GM12878 (cell line): ENCODE data around the gene RGS6. TPM values are rescaled to one million over a fixed set of nuclear protein-coding genes. Genes with fewer than 3 reads are reported as not detected.

Source experiments
- ATAC-seq: fragments of 200-7000 bp; cut with Tn5 transposase; 3 replicates; pipeline ENCODE4 v1.9.1; 2020; ENCODE audit warnings: mild to moderate bottlenecking, moderate library complexity
- BruUV-seq: library from RNA; stranded (reverse); fragments of 400-500 nt; replicated peaks from 2 replicates; lab custom pipeline; 2021; lab: Mats Ljungman, UMichigan
- CTCF ChIA-PET: fragments of 300-600 bp; sonication (Branson Sonifier 250); formaldehyde crosslinking; extraction: SDS; loops from one replicate; lab custom pipeline; 2021; ENCODE audit warnings: inconsistent platforms; lab: Yijun Ruan, JAX
- POLR2A ChIA-PET: fragments of 350-600 bp; formaldehyde crosslinking; extraction: SDS; loops from one replicate; lab custom pipeline; 2021; ENCODE audit warnings: inconsistent platforms; lab: Charles Lee
- RAD21 ChIA-PET: fragments of 300-600 bp; sonication (Branson Sonifier 250); formaldehyde crosslinking; loops from one replicate; lab custom pipeline; 2023; ENCODE audit warnings: antibody characterized with exemption; ENCODE audit not compliant: unreplicated experiment; lab: Charles Lee
- SMC1A ChIA-PET: fragments of 300-600 bp; sonication (Branson Sonifier 250); formaldehyde crosslinking; loops from one replicate; lab custom pipeline; 2023; ENCODE audit not compliant: unreplicated experiment, uncharacterized antibody; lab: Charles Lee
- DNase-seq: peaks from one replicate; pipeline ENCODE4 v3.0.0-alpha.2; 2011; ENCODE audit warnings: low read depth, low spot score
- FAIRE-seq: peaks from 3 replicates; lab custom pipeline; 2011; peaks lifted over from hg19 to GRCh38; lab: Jason Lieb, UNC
- H2AFZ ChIP-seq: 2 replicates; pipeline ENCODE4 v1.6.0; 2011; ENCODE audit warnings: low read depth, low read length, control low read depth; ENCODE audit not compliant: control insufficient read depth
- H3K27ac ChIP-seq: 2 replicates; pipeline ENCODE4 v1.5.1; 2011; ENCODE audit warnings: control low read depth; ENCODE audit not compliant: control insufficient read depth, insufficient read depth
- H3K27me3 ChIP-seq, 2 experiments: replicated peaks in 1 of 2; 2 replicates each; pipeline versions ENCODE4 v1.6.0 to v1.6.1; 2011; ENCODE audit warnings: low read length in 1 of 2; ENCODE audit not compliant: control insufficient read depth in 2 of 2, insufficient read depth in 2 of 2
- H3K36me3 ChIP-seq, 2 experiments: 2 replicates each; pipeline ENCODE4 v1.5.1; 2011; ENCODE audit warnings: low read length in 1 of 2; ENCODE audit not compliant: control insufficient read depth in 2 of 2, insufficient read depth in 2 of 2
- H3K4me1 ChIP-seq: 2 replicates; pipeline ENCODE4 v1.6.1; 2011; ENCODE audit warnings: mild to moderate bottlenecking, low read length, moderate library complexity, mixed read lengths; ENCODE audit not compliant: control insufficient read depth, insufficient read depth
- H3K4me2 ChIP-seq: 2 replicates; pipeline ENCODE4 v1.6.0; 2011; ENCODE audit warnings: control low read depth; ENCODE audit not compliant: control insufficient read depth, insufficient read depth
- H3K4me3 ChIP-seq: fragments of 200-600 bp; sonication (generic); 2 replicates; pipeline ENCODE4 v1.5.1; 2016
- H3K79me2 ChIP-seq: 2 replicates; pipeline ENCODE4 v1.6.0; 2011; ENCODE audit warnings: low read length; ENCODE audit not compliant: control insufficient read depth, insufficient read depth
- H3K9ac ChIP-seq: 2 replicates; pipeline ENCODE4 v1.8.0; 2011; ENCODE audit warnings: low read length, control low read depth, mixed read lengths; ENCODE audit not compliant: control insufficient read depth, insufficient read depth
- H3K9me3 ChIP-seq: replicated peaks from 3 replicates; pipeline ENCODE4 v1.5.1; 2011; ENCODE audit warnings: mild to moderate bottlenecking, low read length; ENCODE audit not compliant: control insufficient read depth, insufficient read depth
- H4K20me1 ChIP-seq: 2 replicates; pipeline ENCODE4 v1.6.0; 2011; ENCODE audit not compliant: control insufficient read depth, insufficient read depth
- ATF2 ChIP-seq: IDR thresholded peaks from 2 replicates; pipeline ENCODE4 v1.6.1; 2012; ENCODE audit warnings: low read length, inconsistent platforms
- BCL11A ChIP-seq: IDR thresholded peaks from 2 replicates; pipeline ENCODE4 v1.6.1; 2011; ENCODE audit warnings: low read depth, low read length
- MEF2A ChIP-seq: IDR thresholded peaks from 2 replicates; pipeline ENCODE4 v1.6.1; 2011; ENCODE audit warnings: low read depth, mild to moderate bottlenecking, low read length, moderate library complexity; ENCODE audit not compliant: insufficient read depth
- MEF2B ChIP-seq: fragments of 450-650 bp; IDR thresholded peaks from 2 replicates; pipeline ENCODE4 v1.6.1; 2018; ENCODE audit warnings: mild to moderate bottlenecking, moderate library complexity; ENCODE audit not compliant: partially characterized antibody, poor library complexity, severe bottlenecking
- PAX8 ChIP-seq: fragments of 450-650 bp; IDR thresholded peaks from 2 replicates; pipeline ENCODE4 v1.6.1; 2017; ENCODE audit warnings: mild to moderate bottlenecking, moderate library complexity
- POLR2A ChIP-seq: IDR thresholded peaks from 2 replicates; pipeline ENCODE4 v1.6.1; 2011; ENCODE audit warnings: low read depth, mild to moderate bottlenecking, low read length
- RAD51 ChIP-seq: fragments of 450-650 bp; IDR thresholded peaks from 2 replicates; pipeline ENCODE4 v1.6.1; 2016; ENCODE audit warnings: moderate library complexity, mild to moderate bottlenecking, inconsistent platforms
- RUNX3 ChIP-seq: IDR thresholded peaks from 2 replicates; pipeline ENCODE4 v1.6.1; 2012; ENCODE audit warnings: low read length, inconsistent platforms
- SIX5 ChIP-seq: IDR thresholded peaks from 2 replicates; pipeline ENCODE4 v1.6.1; 2011; ENCODE audit warnings: mild to moderate bottlenecking, low read depth, low read length, moderate library complexity; ENCODE audit not compliant: severe bottlenecking
- SP1 ChIP-seq: IDR thresholded peaks from one replicate; pipeline ENCODE4 v1.6.1; 2011; ENCODE audit warnings: low read depth, low read length
- STAT1 ChIP-seq: fragments of 450-650 bp; conservative IDR thresholded peaks from 2 replicates; pipeline ENCODE4 v1.6.1; 2014; ENCODE audit warnings: antibody characterized with exemption, mild to moderate bottlenecking
- STAT3 ChIP-seq: IDR thresholded peaks from 2 replicates; pipeline ENCODE4 v1.6.1; 2011; ENCODE audit warnings: low read depth, low read length, improper control_type of control experiment
- TCF12 ChIP-seq: IDR thresholded peaks from 2 replicates; pipeline ENCODE4 v1.6.1; 2011; ENCODE audit warnings: low read depth, mild to moderate bottlenecking, low read length
- ZBTB4 ChIP-seq: fragments of 450-650 bp; formaldehyde crosslinking; IDR thresholded peaks from 2 replicates; pipeline ENCODE4 v1.4.0; 2022; ENCODE audit warnings: mild to moderate bottlenecking, moderate library complexity
- WGBS: methylation state at CpG from one replicate; pipeline ENCODE4 v1.1.6; 2016; ENCODE audit warnings: low lambda C conversion rate; ENCODE audit not compliant: insufficient replicate concordance, insufficient coverage; ENCODE audit errors: missing lambda C conversion rate; 5-methylcytosine and 5-hydroxymethylcytosine counted together
- in situ Hi-C: fragments of 300-500 bp; cut with MboI; formaldehyde crosslinking; loops from 9 replicates; pipeline ENCODE4 v1.14.3; 2018; ENCODE audit warnings: mixed read lengths
- intact Hi-C: fragments of 100-400 bp; cut with micrococcal nuclease; formaldehyde crosslinking; loops from one replicate; pipeline ENCODE4 v1.14.2; 2022; ENCODE audit not compliant: unreplicated experiment
- polyA plus RNA-seq, 11 experiments: library from polyadenylated mRNA; depleted of rRNA in 4 of 11; unstranded in 6 of 11; stranded (reverse) in 5 of 11; fragments of >200 nt; fragmentation: Nextera tagmentation in 4 of 11; fragmentation: Illumina TruSeq in 1 of 11; extraction: Ambion mirVana in 4 of 11; extraction: Trizol in 1 of 11; gene quantifications; 1 replicate in 1 of 11; 2 replicates in 10 of 11; pipeline versions ENCODE4 v1.2.1 to v1.2.3, GENCODE V29; 2011 to 2016; ENCODE audit warnings: inconsistent platforms in 2 of 11, missing spikeins in 2 of 11, low read depth in 1 of 11
- total RNA-seq, 4 experiments: library from RNA; depleted of rRNA in 3 of 4; stranded (reverse); fragments of >200 nt in 3 of 4; fragmentation: Illumina TruSeq in 1 of 4; extraction: Trizol in 1 of 4; gene quantifications; 2 replicates each; pipeline versions ENCODE4 v1.2.1 to v1.2.3, GENCODE V29; 2013 to 2021

RGS6 gene
- total and polyA plus RNA-seq, 10 of the 15 experiments (the other 5 are each of a cell fraction or from before 2014, with no cell fraction given): 3.9 to 18.1 (median 12.4) TPM

DNA sequence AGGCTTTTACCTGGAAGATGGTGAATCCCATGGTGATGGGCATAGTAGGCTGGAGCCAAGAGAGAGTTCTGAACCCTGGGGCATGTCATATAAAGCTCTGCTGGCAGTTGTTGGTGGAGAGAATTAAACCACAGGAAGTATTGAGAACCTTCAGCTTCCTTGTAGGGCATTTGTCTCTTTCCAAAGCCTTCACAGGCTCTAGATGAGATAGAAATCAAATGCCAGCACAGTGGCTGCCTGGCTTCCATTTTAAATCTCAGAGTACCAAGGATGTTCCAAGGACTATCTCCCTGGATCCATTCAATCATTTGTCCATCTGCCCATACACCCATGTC, 592.0 kb downstream of the RGS6 start:
- peaks cover 23% of the 10 kb centered on the region for H3K4me1 ChIP-seq
- no peaks in the 10 kb centered on the region for H3K27me3 ChIP-seq
- SMC1A ChIA-PET: interaction anchor here (1.0 to 2.2 kb wide), 5 partner anchors 9 to 365 kb away, joined by 4 to 6 read pairs (median 4); no protein-coding TSS in a partner anchor
- H3K9ac ChIP-seq: no peak overlapping the region
- ATAC-seq: no peak
- H3K9me3 ChIP-seq: peaks cover 3% of the 10 kb centered on the region; the same call in 1 of the 3 replicates
- no TSS peak for BruUV-seq
- in situ Hi-C loops (no loop called here), intact Hi-C loops (no loop called here)
- H3K79me2 ChIP-seq: no peaks in the 10 kb centered on the region
- H3K4me2 ChIP-seq: no peak overlapping the region
- FAIRE-seq: no peak
- CTCF ChIA-PET: interaction anchor here (0.6 to 3.8 kb wide), 4 partner anchors 9 to 425 kb away, joined by 4 to 12 read pairs (median 4); no protein-coding TSS in a partner anchor
- H3K4me3 ChIP-seq: no peak overlapping the region
- no peak overlapping the region for H3K27ac ChIP-seq
- no peak overlapping the region for H2AFZ ChIP-seq
- H3K36me3 ChIP-seq: no peaks in the 10 kb centered on the region
- POLR2A ChIA-PET: interaction anchor here (1.2 kb wide), 1 partner anchor 116 kb away, joined by 3 read pairs; no protein-coding TSS in a partner anchor
- no peak for TF ChIP-seq BCL11A
- TF ChIP-seq MEF2A: no peak
- TF ChIP-seq TCF12: no peak
- TF ChIP-seq RAD51: no peak
- DNase-seq: no peak
- H4K20me1 ChIP-seq: no peaks in the 10 kb centered on the region
- RAD21 ChIA-PET: interaction anchor here (0.6 to 1.2 kb wide), 3 partner anchors 8 to 616 kb away, joined by 3 read pairs; no protein-coding TSS in a partner anchor

DNA sequence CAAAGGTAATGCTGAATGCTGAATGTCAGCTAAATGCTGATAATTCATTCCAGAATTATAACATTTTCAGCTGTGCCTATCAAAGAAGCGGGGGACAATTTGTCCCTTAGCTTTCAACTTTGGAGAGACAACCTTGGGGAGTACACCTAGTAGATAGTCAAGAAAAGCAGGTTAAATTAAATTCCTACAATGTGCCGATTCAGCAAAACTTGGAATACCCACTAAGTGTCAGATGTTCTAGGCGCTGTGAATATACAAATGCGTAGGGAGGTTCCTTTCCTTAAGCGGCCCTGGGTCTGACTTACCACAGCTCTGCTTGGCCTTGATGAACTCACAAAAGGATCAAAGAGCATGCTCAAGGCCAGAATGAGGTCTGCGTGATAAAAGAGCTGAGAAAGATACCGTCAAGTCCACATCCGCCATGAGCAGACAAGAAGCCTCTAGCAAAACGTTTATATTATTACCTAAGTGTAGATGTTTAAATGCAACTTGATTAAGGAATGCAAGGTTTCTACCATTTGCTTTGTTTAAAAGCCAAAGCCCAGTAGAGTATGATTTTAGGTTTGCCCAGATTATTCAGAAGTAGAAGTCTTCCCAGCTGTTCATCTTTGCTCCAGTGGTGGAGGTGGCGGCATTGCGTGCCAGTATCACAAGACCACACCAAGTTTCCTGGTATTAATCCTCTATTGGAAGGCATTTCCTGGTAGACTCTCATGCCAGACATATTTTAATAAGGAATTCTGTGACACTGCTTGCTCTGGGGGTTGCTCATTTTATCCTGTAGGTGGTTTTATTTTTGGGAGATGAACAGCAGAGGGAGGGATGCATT, 593.1 kb downstream of the RGS6 start:
- Histone ChIP-seq H3K79me2 (no peaks in the 10 kb centered on the region), H3K36me3 (no peaks in the 10 kb centered on the region), H3K4me2 (no peak overlapping the region), H4K20me1 (no peaks in the 10 kb centered on the region), H3K4me3 (no peak overlapping the region), H2AFZ (no peak overlapping the region), H3K9me3 (peaks cover under 1% of the 10 kb centered on the region; the same call in 1 of the 3 replicates), H3K9ac (no peak overlapping the region), H3K27ac (no peak overlapping the region), H3K4me1 (peaks cover 12% of the 10 kb centered on the region), H3K27me3 (no peaks in the 10 kb centered on the region)
- no TSS peak for BruUV-seq
- DNase-seq: no peak
- no peak for ATAC-seq
- ChIA-PET POLR2A (no interaction called here), SMC1A (interaction anchor here (0.8 to 1.3 kb wide), 2 partner anchors 9 to 20 kb away, joined by 3 to 4 read pairs; no protein-coding TSS in a partner anchor), CTCF (interaction anchor here (0.9 to 3.8 kb wide), 4 partner anchors 9 to 424 kb away, joined by 3 to 13 read pairs (median 8); no protein-coding TSS in a partner anchor), RAD21 (no interaction called here)
- intact Hi-C loops: no loop called here
- 99% methylated on average over 11 of the region's 11 CpGs for WGBS
- in situ Hi-C loops: no loop called here
- no peak for FAIRE-seq
- TF ChIP-seq SP1 (no peak), POLR2A (no peak), ATF2 (no peak), SIX5 (no peak), RUNX3 (no peak), STAT3 (no peak), MEF2B (no peak), ZBTB4 (CRISPR knock-in tag) (no peak), PAX8 (no peak), STAT1 (no peak)
